IMR-90 (cell line): ENCODE data around the gene ATP11A. TPM values are rescaled to one million over a fixed set of nuclear protein-coding genes. Genes with fewer than 3 reads are reported as not detected.

ENCODE experiments used
- ATAC-seq: fragments of 200-7000 bp; cut with Tn5 transposase; 2 replicates; pipeline ENCODE4 v1.9.1; 2020; ENCODE audit warnings: low read depth, mild to moderate bottlenecking, moderate library complexity
- BruUV-seq: library from RNA; stranded (reverse); fragments of 400-500 nt; replicated peaks from 2 replicates; lab custom pipeline; 2021; lab: Mats Ljungman, UMichigan
- CTCF ChIA-PET: fragments of 300-600 bp; formaldehyde crosslinking; extraction: SDS; loops from one replicate; lab custom pipeline; 2021; ENCODE audit warnings: antibody characterized with exemption; lab: Yijun Ruan, JAX
- POLR2A ChIA-PET: fragments of 300-600 bp; sonication (Branson Sonifier 250); formaldehyde crosslinking; loops from one replicate; lab custom pipeline; 2022; ENCODE audit warnings: antibody characterized with exemption; ENCODE audit not compliant: unreplicated experiment; lab: Charles Lee
- DNase-seq: peaks from one replicate; pipeline ENCODE4 v3.0.0; 2013
- H2AFZ ChIP-seq: replicated peaks from 2 replicates; pipeline ENCODE3; 2013; ENCODE audit warnings: low read length, mild to moderate bottlenecking; ENCODE audit not compliant: poor library complexity
- H2AK5ac ChIP-seq: 2 replicates; pipeline ENCODE4 v1.6.1; 2013; ENCODE audit warnings: low read depth, low read length, inconsistent platforms
- H2AK9ac ChIP-seq: replicated peaks from 2 replicates; pipeline ENCODE3; 2013; ENCODE audit warnings: mild to moderate bottlenecking, low read depth, low read length, moderate library complexity; ENCODE audit not compliant: poor library complexity
- H2BK120ac ChIP-seq: 2 replicates; pipeline ENCODE4 v1.6.1; 2013; ENCODE audit warnings: low read depth, low read length, inconsistent platforms
- H2BK15ac ChIP-seq: 3 replicates; pipeline ENCODE4 v1.6.1; 2013; ENCODE audit warnings: low read depth, low read length, inconsistent platforms
- H2BK20ac ChIP-seq: 2 replicates; pipeline ENCODE4 v1.6.1; 2013; ENCODE audit warnings: low read depth, mild to moderate bottlenecking, inconsistent platforms, low read length, moderate library complexity
- H2BK5ac ChIP-seq: 2 replicates; pipeline ENCODE4 v1.6.1; 2013; ENCODE audit warnings: mild to moderate bottlenecking, low read depth, low read length, inconsistent platforms; ENCODE audit not compliant: poor library complexity, severe bottlenecking
- H3K14ac ChIP-seq: replicated peaks from 2 replicates; pipeline ENCODE4 v1.6.1; 2013; ENCODE audit warnings: low read depth, low read length, inconsistent platforms
- H3K18ac ChIP-seq: 2 replicates; pipeline ENCODE4 v1.6.1; 2013; ENCODE audit warnings: low read depth, low read length, control low read depth
- H3K23ac ChIP-seq: 2 replicates; pipeline ENCODE4 v1.6.1; 2013; ENCODE audit warnings: low read depth, low read length, inconsistent platforms
- H3K27ac ChIP-seq: 2 replicates; pipeline ENCODE4 v1.5.1; 2013; ENCODE audit warnings: mild to moderate bottlenecking, control low read depth, low read length; ENCODE audit not compliant: insufficient read depth
- H3K27me3 ChIP-seq: 2 replicates; pipeline ENCODE4 v1.6.1; 2013; ENCODE audit warnings: low read length; ENCODE audit not compliant: control insufficient read depth, insufficient read depth
- H3K36me3 ChIP-seq: 2 replicates; pipeline ENCODE4 v1.6.1; 2013; ENCODE audit warnings: low read length, mixed read lengths; ENCODE audit not compliant: control insufficient read depth, insufficient read depth
- H3K4ac ChIP-seq: 2 replicates; pipeline ENCODE4 v1.6.1; 2013; ENCODE audit warnings: low read depth, low read length, inconsistent platforms
- H3K4me1 ChIP-seq: 2 replicates; pipeline ENCODE4 v1.6.1; 2013; ENCODE audit warnings: low read length, mixed read lengths; ENCODE audit not compliant: control insufficient read depth, insufficient read depth
- H3K4me2 ChIP-seq: 2 replicates; pipeline ENCODE4 v1.6.1; 2013; ENCODE audit warnings: low read depth, mild to moderate bottlenecking, control low read depth, low read length, moderate library complexity
- H3K4me3 ChIP-seq: 2 replicates; pipeline ENCODE4 v1.5.1; 2013; ENCODE audit warnings: low read depth, mild to moderate bottlenecking, control low read depth, low read length, moderate library complexity; ENCODE audit not compliant: insufficient read depth
- H3K56ac ChIP-seq: 2 replicates; pipeline ENCODE4 v1.6.1; 2013; ENCODE audit warnings: low read length, inconsistent platforms; ENCODE audit not compliant: insufficient read depth; ENCODE audit errors: extremely low read depth
- H3K79me1 ChIP-seq, 2 experiments: 2 replicates each; pipeline ENCODE4 v1.6.1; 2013; ENCODE audit warnings: low read length in 2 of 2, inconsistent platforms in 1 of 2, low read depth in 1 of 2
- H3K9ac ChIP-seq: 2 replicates; pipeline ENCODE4 v1.6.1; 2013; ENCODE audit warnings: low read depth, low read length, control low read depth
- H3K9me1 ChIP-seq: 2 replicates; pipeline ENCODE4 v1.6.1; 2013; ENCODE audit warnings: low read length, inconsistent platforms; ENCODE audit not compliant: insufficient read depth
- H3K9me3 ChIP-seq: 2 replicates; pipeline ENCODE4 v1.6.1; 2013; ENCODE audit warnings: low read length; ENCODE audit not compliant: control insufficient read depth, insufficient read depth
- H4K20me1 ChIP-seq: 2 replicates; pipeline ENCODE4 v1.6.1; 2013; ENCODE audit warnings: low read length, inconsistent platforms; ENCODE audit not compliant: insufficient read depth
- H4K5ac ChIP-seq: 2 replicates; pipeline ENCODE4 v1.6.1; 2013; ENCODE audit warnings: mild to moderate bottlenecking, low read depth, low read length, control low read depth
- H4K8ac ChIP-seq, 2 experiments: 2 replicates each; pipeline ENCODE4 v1.6.1; 2013; ENCODE audit warnings: low read depth in 2 of 2, low read length in 2 of 2, control low read depth in 1 of 2, inconsistent platforms in 1 of 2
- H4K91ac ChIP-seq: 2 replicates; pipeline ENCODE4 v1.6.1; 2013; ENCODE audit warnings: low read depth, low read length, inconsistent platforms; ENCODE audit not compliant: insufficient read depth
- BHLHE40 ChIP-seq: fragments of 150-350 bp; IDR thresholded peaks from 2 replicates; pipeline ENCODE4 v1.6.1; 2016; ENCODE audit warnings: mild to moderate bottlenecking, low read depth, low read length
- CHD1 ChIP-seq: IDR thresholded peaks from 2 replicates; pipeline ENCODE4 v1.6.1; 2012; ENCODE audit warnings: low read depth, low read length, improper control_type of control experiment
- FOS ChIP-seq: fragments of 150-350 bp; IDR thresholded peaks from 2 replicates; pipeline ENCODE4 v1.6.1; 2016; ENCODE audit warnings: low read depth, low read length
- MAZ ChIP-seq: IDR thresholded peaks from 2 replicates; pipeline ENCODE4 v1.6.1; 2012; ENCODE audit warnings: low read depth, mild to moderate bottlenecking, low read length, improper control_type of control experiment, moderate library complexity, borderline replicate concordance
- RAD21 ChIP-seq: IDR thresholded peaks from 2 replicates; pipeline ENCODE4 v1.6.1; 2012; ENCODE audit warnings: low read length, improper control_type of control experiment
- WGBS, 2 experiments: methylation state at CpG; one replicate each; pipeline versions ENCODE4 v1.1.5 to v1.1.7; 2013; ENCODE audit warnings: missing lambda C conversion rate in 2 of 2; ENCODE audit not compliant: insufficient read length in 1 of 2; ENCODE audit errors: extremely low coverage in 2 of 2; 5-methylcytosine and 5-hydroxymethylcytosine counted together
- dilution Hi-C: fragments of 300-500 bp; cut with HindIII; formaldehyde crosslinking; loops from one replicate; pipeline ENCODE4 v1.14.3; 2018; ENCODE audit warnings: low sequenced_read_pairs; ENCODE audit not compliant: unreplicated experiment
- in situ Hi-C: fragments of 300-500 bp; cut with MboI; formaldehyde crosslinking; loops from 3 replicates; pipeline ENCODE4 v1.14.3; 2019; ENCODE audit warnings: low sequenced_read_pairs, inconsistent platforms, mixed read lengths
- intact Hi-C: fragments of 100-400 bp; cut with micrococcal nuclease; formaldehyde crosslinking; loops from 2 replicates; pipeline ENCODE4 v1.10.0; 2022
- polyA plus RNA-seq, 3 experiments: library from polyadenylated mRNA; depleted of rRNA; stranded (reverse); fragments of >200 nt; gene quantifications; 2 replicates each; pipeline ENCODE4 v1.2.3, GENCODE V29; 2012; ENCODE audit warnings: low replicate concordance in 1 of 3
- total RNA-seq: library from RNA; depleted of rRNA; stranded (reverse); fragments of >200 nt; gene quantifications from 2 replicates; pipeline ENCODE4 v1.2.3, GENCODE V29; 2012
- TF ChIP-seq, protein P1 (sequence below): fragments of 150-350 bp; IDR thresholded peaks from 2 replicates; pipeline ENCODE4 v1.6.1; 2016; ENCODE audit warnings: low read depth, mild to moderate bottlenecking, low read length, moderate library complexity, borderline replicate concordance
- TF ChIP-seq, protein P2 (sequence below): fragments of 150-350 bp; IDR thresholded peaks from 2 replicates; pipeline ENCODE4 v1.6.1; 2017; ENCODE audit warnings: mild to moderate bottlenecking, antibody characterized with exemption, low read length, low read depth
- TF ChIP-seq, protein P3 (sequence below): conservative IDR thresholded peaks from 2 replicates; pipeline ENCODE4 v1.5.1; 2012; ENCODE audit warnings: mild to moderate bottlenecking, low read depth, low read length, improper control_type of control experiment

Gene ATP11A
- total and polyA plus RNA-seq, 2 of the 4 experiments (the other 2 are of a cell fraction) = 8.4 to 12.0 TPM

DNA sequence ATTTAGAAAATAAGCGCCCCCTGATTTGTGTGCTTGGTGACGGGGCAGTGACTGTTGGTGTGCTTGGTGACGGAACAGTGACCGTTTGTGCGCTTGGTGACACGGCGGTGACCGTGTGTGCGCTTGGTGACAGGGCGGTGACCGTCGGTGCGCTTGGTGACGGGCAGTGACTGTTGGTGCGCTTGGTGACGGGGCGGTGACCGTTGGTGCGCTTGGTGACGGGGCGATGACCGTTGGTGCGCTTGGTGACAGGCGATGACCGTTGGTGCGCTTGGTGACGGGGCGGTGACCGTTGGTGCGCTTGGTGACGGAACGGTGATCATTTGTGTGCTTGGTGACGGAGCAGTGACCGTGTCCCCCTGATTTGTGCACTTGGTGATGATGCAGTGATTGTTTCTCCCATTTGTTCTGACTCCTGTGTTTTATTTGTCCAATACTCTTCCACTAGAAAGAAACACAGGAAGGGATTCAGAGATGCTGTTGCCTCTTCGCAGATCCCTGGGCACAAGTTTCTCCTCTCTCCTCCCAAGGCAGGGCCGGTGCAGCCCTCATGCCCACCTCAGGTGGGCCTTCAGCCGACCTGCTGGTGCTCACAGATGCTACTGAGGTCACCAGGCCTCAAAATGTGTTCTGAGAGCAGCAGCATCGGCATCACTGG is 128.3 kb downstream of the ATP11A start:
- Histone ChIP-seq H3K23ac (no peak overlapping the region), H4K91ac (no peak overlapping the region), H3K56ac (no peak overlapping the region), H2BK20ac (no peak overlapping the region), H3K27me3 (no peaks in the 10 kb centered on the region), H3K9ac (no peak overlapping the region), H2AK5ac (no peak overlapping the region), H3K4me1 (peaks cover 5% of the 10 kb centered on the region; the same call in 1 of the 2 replicates), H2AFZ (no peak overlapping the region), H4K5ac (no peak overlapping the region), H3K4me3 (no peak overlapping the region), H4K20me1 (no peaks in the 10 kb centered on the region), H3K4ac (no peak overlapping the region), H3K4me2 (no peak overlapping the region), H3K9me1 (peaks cover 9% of the 10 kb centered on the region), H2BK5ac (no peak overlapping the region), H3K9me3 (no peaks in the 10 kb centered on the region; the same call in 1 of the 2 replicates), H2BK15ac (no peak overlapping the region), H2AK9ac (no peak overlapping the region), H4K8ac (no peak overlapping the region), H3K36me3 (peaks cover 38% of the 10 kb centered on the region), H2BK120ac (no peak overlapping the region), H3K18ac (no peak overlapping the region), H3K27ac (no peak overlapping the region), H3K14ac (no peak overlapping the region), H3K79me1 (no peaks in the 10 kb centered on the region)
- TF ChIP-seq, protein P1, sequence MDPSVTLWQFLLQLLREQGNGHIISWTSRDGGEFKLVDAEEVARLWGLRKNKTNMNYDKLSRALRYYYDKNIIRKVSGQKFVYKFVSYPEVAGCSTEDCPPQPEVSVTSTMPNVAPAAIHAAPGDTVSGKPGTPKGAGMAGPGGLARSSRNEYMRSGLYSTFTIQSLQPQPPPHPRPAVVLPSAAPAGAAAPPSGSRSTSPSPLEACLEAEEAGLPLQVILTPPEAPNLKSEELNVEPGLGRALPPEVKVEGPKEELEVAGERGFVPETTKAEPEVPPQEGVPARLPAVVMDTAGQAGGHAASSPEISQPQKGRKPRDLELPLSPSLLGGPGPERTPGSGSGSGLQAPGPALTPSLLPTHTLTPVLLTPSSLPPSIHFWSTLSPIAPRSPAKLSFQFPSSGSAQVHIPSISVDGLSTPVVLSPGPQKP = no peak
- TF ChIP-seq MAZ (no peak), FOS (no peak), CHD1 (no peak), BHLHE40 (no peak), RAD21 (no peak)
- TF ChIP-seq, protein P2, sequence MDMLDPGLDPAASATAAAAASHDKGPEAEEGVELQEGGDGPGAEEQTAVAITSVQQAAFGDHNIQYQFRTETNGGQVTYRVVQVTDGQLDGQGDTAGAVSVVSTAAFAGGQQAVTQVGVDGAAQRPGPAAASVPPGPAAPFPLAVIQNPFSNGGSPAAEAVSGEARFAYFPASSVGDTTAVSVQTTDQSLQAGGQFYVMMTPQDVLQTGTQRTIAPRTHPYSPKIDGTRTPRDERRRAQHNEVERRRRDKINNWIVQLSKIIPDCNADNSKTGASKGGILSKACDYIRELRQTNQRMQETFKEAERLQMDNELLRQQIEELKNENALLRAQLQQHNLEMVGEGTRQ = no peak
- TF ChIP-seq, protein P3, sequence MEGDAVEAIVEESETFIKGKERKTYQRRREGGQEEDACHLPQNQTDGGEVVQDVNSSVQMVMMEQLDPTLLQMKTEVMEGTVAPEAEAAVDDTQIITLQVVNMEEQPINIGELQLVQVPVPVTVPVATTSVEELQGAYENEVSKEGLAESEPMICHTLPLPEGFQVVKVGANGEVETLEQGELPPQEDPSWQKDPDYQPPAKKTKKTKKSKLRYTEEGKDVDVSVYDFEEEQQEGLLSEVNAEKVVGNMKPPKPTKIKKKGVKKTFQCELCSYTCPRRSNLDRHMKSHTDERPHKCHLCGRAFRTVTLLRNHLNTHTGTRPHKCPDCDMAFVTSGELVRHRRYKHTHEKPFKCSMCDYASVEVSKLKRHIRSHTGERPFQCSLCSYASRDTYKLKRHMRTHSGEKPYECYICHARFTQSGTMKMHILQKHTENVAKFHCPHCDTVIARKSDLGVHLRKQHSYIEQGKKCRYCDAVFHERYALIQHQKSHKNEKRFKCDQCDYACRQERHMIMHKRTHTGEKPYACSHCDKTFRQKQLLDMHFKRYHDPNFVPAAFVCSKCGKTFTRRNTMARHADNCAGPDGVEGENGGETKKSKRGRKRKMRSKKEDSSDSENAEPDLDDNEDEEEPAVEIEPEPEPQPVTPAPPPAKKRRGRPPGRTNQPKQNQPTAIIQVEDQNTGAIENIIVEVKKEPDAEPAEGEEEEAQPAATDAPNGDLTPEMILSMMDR = no peak
- CTCF ChIA-PET = no interaction called here
- intact Hi-C loops = no loop called here
- in situ Hi-C loops = no loop called here
- no peak for DNase-seq
- ATAC-seq = no peak
- POLR2A ChIA-PET = no interaction called here
- no TSS peak for BruUV-seq
- dilution Hi-C loops = no loop called here
- WGBS, 2 experiments = 98% methylated on average over 24 of the region's 38 CpGs; no CpG with 5 or more reads in 1 of the 2 experiments
